Right hindlimb (tissue), 1 donor: ENCODE measurements around the gene HARS1.
A peak's percentile ranks its signal among the peaks of the same experiment; 100 is the strongest.
"Not testable (repeated sequence)": the region's sequence is repeated elsewhere in the genome, so short reads cannot be mapped to it uniquely, and the experiment has no call there.

Source experiments
- DNase-seq: peaks from one replicate; pipeline ENCODE4 v3.0.0-alpha.2; 2018

Gene HARS1

DNA sequence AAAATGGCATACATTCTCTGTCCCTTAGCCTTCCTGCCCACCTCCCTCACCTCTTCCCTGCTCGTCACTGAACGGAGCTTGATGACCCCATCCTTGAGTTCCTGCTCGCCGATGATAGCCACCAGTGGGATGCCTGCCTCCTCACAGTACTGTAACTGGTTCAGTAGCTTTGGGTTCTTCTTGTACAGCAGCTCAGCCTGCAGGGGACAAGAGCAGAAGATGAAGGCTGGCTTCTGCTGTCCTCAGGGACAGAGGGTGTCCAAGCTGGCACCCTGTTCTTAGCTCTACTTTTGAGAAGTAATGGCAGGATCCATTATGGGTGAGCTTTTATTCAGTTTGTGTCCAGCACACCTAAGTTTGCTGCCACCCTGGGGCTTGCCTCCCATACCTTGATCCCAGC lies 16.5 kb downstream of the HARS1 start:
- no peak for DNase-seq

DNA sequence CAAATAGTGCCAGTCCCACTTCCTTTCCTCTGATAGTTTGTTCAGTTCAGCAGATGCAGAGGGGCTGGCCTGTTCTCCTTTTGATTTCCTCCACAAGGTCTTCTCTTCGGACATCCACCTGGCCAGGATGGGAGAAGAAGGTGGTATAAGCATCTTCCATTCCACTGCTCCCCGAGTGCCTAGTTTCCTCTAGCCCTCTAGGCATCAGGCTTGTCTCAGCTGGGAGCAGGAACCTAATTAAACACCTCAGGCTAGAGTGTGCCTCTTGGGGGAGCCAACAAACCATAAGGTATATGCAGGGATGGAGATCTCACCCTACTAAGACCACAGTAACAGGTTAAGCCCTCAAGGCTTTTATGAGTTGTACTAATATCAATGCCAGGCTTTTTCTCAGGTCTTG lies 17.0 kb downstream of the HARS1 start:
- no peak for DNase-seq

DNA sequence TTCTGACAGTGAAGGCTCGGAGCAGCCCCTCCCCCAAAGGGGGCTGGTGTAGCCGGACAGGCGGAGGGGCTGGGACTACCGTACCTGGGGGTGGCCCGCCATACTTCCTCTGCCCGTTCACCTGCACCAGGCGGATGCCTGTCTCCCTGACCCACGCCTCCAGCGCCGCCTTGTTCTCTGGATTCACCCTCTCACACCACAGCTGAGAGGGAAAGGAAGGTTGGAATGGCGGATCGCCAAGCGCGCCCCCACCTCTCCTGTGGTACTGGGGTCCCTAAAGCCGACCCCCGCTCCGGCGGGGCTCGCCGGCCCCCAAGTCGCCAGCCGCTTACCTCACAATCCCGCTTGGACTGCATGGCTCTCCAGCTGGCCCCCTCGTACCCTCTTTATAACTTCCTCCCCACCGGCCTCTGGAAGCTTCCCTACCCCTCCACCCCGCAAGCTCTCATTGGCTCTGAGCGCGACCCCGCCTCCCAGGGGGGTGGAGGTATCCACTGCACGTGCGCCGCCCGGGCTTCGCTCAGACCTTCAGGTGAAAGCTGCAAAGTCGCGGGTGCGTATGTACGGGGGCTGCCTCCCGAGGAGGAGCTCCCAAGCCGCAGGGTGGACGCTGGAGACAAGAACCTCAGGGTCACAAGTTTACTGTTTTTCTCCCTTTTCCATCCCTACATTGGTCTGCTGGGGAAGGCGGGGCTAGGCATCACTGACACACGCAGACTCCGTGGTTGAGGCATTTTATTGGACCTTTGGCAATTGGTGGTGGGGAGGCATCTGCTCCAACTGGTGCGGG lies 17.8 kb downstream of the HARS1 start, which contains the start of gene DND1:
Gene DND1 (minus strand): TSS at position 390 of the 790 bp plus-strand sequence. CDS start 34 bp downstream, at position 356.
- no peak for DNase-seq

DNA sequence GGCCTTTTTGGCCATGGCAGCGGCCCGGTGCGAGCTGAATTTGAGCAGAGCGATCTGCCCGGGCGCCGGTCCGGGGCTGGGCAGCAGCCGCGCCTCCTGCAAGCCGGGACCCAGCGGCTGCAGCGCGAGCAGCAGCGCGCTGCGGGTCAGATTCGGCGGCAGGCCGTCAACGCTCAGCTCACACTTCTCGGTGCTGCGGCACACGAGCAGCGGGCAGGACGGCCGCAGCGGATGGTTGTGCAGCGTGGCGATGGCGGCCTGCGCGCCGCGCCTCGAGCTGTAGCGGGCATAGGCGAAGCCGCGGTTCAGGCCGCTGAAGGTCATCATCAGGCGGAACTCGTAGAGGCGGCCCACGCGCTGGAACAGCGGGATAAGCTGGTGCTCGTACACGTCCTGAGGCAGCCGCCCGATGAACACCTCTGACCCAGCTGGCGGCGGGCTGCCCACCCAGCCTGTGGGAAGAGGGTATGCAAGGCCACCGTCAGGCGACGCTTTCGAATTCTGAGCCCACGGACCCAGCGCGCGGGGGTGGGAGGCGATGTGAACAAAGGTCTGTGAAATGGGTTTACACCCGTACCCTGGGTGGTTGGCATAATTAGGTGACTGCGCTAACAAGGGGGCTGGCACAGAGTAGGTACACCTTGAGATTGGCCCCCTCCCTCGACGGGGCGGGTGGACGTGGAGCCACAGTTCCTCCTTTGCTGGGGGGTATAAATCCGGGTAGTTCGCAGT lies 18.5 kb downstream of the HARS1 start:
- no peak for DNase-seq

DNA sequence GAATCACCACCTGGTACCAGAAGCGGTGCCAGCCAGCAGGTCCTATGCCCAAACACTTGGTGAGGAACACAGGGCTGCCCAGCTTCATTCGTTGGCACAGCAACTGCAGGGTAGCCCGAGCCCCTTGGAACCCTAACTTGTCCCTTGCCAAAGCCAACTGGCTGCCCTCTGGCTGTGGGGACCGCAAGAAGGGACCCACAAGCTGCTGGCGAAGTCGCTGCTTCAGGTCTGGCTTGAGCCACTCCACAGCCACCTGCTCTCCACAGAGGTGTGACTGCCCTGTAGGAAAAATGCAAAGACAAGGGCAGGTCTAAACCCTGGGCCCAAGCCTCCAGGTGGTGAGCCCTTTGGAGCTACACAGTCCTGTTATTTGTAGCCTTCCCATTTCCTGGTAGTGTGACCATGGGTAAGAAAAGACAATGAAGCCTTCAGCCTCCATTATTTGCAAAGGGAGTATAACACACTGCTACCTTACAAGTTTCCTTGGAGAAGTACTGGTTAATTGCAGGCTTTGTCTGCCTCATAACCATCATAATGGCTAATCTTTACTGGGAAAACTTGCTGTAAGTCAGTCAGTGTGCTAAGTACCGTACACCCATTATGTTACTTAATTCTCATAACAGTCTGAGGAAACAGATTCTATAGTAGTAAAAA lies 19.6 kb downstream of the HARS1 start:
- no peak for DNase-seq

DNA sequence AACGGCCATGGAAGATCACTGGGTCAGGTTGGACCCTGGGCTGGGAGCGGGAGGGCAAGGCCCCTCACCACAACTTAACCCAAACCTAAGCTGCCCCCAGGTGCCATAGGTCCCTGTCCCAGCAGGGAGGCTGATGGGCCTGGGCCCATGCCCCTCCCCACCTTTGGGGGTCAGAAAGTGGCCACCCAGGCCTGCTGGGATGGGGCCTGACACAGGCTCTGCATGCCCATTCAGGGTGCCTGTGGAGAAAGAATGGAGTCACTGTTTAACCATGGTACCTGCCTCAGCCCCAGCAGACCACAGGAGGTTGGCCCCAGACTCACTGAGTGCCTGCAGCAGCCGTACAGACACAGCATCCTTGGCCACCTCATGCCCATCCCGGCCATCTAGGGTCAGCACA lies 20.1 kb downstream of the HARS1 start:
- DNase-seq: not testable (repeated sequence)

DNA sequence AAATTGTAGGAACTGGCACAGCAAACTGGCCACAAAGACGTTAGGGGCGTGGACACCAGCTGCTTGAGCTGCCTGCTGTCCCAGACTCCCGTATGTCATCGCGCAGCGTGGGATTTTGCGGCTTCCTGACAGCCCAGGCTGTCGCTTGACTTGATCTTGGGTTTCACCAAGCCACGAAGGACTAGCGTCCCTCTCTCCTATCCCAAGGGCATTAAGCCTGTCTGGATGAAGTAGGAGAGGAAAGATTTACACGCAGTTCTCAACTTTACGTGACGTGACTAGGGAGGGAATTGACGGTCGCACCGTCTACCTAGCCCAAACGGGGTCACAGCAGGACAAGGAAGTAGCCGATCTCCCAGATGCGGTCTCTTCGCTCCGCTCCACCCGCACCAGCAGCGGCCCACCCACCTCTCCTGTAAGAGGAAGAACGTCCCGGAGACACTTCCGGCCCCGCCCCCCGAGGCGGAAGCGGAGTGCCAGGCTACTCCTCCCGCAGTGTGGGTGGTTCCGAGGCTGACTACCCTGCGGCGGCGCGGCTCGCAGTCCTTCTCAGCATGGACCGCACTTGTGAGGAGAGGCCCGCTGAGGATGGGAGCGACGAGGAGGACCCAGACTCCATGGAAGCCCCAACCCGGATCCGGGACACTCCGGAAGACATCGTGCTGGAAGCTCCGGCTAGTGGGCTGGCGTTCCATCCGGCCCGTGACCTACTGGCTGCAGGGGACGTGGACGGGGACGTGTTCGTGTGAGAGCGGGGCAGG lies 26.6 kb downstream of the HARS1 start, which contains the start of gene WDR55:
Gene WDR55 (plus strand): TSS at position 546 of the 761 bp plus-strand sequence. CDS start 9 bp downstream, at position 555.
- peak; percentile 96 for DNase-seq

DNA sequence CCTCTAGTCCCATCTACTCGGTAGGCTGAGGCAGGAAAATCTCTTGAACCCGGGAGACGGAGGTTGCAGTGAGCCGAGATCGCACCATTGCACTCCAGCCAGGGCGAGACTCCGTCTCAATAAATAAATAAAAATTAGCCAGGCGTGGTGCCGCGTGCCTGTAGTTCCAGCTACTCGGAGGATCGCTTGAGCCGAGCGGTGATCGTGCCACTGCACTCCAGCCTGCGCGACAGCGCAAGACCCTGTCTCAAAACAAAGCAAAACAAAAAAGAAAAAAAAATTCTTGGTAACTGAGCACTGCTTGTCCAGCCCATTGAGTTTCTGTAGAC lies 27.2 kb downstream of the HARS1 start:
- DNase-seq: no peak

DNA sequence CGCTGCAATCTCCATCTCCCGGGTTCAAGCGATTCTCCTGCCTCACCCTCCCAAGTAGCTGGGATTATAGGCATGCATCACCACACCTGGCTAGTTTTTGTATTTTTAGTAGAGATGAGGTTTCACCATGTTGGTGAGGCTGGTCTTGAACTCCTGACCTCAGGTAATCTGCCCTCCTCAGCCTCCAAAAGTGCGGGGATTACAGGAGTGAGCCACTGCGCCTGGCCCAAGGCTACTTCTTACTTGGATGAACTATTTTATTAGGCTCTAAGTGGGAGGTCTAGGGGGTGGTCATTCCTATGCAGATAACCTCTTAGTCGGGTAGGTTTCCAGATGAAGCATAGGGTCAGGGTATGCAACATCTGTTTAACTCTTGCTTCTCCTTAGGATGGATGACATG lies 30.8 kb downstream of the HARS1 start:
- not testable (repeated sequence) for DNase-seq

DNA sequence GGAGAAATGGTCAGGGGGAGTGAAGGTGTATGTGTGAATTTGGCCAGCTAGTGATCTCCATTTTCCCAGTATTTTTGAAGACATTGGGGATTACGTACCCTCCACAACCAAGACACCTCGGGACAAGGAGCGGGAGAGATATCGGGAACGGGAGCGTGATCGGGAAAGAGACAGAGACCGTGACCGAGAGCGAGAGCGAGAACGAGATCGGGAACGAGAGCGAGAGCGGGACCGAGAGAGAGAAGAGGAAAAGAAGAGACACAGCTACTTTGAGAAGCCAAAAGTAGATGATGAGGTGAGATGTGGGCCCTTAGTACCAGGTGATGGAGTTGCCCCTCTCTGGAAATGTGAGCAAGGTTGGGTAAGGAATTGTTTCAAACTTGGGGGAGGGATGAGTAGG lies 32.3 kb downstream of the HARS1 start:
- DNase-seq: no peak

DNA sequence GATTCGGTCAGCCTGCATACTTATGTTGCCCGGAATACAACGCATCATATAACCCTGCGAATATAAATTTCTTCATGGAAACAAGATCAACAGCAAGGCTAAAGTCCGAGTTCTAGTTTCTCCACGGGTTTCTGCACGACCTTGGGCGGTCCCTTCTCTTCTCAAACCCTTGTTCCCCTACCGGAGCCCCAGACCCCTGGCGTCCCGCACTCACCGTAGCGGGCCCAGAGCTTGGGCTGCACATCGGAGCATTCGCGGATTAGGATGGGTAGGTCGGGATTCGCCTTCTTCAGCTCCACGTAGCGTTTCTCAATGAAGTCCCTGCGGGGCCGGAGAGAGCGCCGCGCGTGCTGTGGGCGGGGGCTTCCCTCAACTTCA lies 44.1 kb downstream of the HARS1 start:
- no peak for DNase-seq

DNA sequence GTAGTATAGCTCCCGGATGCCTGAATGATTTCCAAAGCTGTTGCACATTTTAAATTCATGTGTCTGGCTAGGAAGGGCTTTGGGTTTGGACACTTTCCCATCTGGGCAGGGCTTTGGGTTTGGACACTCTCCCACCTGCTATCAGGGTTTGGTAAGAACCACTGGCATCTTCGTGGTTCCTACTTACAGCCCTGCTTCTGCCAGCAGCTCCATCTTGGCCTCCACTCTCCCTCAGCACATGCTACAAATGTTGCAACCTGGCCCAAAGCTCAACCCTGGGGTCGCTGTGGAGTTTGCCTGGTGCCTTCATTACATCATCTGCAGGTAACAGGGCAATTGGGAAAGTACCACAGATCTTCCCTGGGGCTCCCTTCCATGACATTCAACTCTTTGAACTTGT lies 48.5 kb downstream of the HARS1 start:
- DNase-seq: no peak

DNA sequence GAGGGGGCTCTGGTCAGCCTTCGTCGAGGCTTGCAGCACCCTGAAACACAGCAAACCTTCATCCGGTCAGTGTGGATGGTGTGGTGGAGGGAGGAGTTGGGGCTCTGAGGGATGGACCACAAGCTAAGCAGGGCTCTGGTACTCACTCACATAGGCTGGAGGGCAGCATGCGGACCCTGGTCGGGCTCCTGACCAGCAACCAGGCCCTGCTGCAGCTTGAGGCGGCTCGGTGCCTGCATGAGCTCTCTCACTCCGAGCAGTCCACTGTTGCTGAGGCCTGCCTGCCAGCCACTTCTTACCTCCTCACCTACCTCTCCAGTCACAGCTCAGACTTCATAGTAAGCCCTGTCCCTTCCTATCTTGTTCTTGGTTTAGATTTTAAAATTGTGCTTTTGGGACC lies 49.5 kb downstream of the HARS1 start:
- DNase-seq: no peak

DNA sequence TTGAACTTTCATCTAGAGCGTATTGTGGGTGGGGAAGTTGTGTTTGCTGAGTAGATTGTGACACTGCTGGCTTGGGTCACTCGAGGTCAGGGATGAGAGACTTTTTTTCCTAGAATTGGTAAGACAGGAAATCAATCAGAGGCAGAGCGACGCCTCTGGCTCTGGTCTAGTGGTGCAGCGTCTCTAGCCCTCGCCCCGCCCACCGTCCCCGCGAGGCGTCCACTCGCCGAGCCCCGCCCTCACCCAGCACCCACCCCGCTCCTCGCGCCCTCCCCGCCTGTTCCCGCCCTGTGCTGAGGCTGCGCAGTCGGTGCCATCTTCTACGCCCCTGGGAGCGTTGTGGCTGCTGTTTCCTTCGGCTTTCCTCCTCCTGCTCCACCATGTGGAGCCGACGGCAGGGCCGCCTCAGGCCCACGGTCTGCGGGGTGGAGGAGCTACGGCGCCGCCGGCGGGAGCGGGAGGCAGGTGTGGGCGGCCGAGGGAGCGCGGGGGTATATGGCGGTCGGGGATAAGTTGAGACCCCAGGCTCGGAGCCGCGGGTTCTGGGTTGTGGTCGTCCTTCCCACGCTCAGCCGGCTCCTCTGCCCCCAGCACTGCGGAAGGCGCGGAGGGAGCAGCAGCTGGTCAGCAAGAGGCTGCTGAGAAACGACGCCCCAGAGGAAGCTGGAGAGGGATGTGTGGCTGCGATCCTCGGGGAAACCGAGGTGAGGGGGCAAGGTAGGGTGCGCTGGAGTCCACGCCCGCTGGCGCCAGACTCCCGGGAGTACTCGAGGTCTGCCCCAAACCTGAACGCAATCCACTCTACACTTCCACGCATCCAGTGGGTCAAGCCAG lies 51.8 kb downstream of the HARS1 start, which contains the start of gene TMCO6:
Gene TMCO6 (plus strand): TSS at position 304 of the 834 bp plus-strand sequence. CDS start 77 bp downstream, at position 381.
- peak; percentile 97 for DNase-seq

DNA sequence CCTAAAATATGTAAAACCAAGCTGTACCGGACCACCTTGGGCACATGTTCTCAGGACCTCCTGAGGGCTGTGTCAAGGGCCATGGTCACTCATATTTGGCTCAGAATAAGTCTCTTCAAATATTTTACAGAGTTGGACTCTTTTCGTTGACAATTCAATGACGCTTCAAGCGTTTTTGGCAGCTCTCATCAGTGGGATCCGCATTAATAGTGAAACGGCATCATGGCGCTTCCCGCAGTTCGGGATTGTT lies 52.3 kb downstream of the HARS1 start:
- DNase-seq: not testable (repeated sequence)

DNA sequence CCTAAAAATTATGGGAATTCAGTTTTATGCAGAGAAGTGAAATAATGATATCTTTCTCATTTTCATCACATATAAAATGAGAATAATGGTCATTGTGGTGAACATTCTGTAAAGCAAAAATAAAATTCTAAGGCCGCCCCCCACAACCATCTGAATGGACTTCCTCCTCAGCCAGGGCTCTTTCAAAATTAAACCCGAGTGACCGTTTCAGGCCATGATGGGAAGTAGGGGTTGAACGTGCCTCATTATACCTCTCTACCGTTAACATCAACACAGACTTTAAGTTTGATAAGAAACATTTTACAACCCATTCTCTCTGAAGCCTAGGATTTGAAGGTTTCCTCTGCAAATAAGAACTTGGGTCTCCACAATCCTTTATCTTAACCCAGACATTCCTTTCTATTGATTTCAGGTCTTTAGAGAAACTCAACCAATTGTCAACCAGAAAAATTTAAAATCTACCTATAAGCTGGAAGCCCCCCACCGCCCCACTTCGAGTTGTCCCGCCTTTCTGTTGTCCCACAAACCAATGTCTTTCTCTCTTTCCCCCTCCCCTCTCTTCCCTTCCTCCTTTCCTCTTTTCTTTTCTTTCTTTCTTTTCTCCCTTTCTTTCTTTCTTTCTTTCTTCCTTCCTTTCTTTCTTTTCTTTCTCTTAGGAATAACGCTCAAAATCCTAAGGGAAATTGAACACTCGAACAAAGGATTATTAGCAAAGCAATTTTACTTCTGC lies 53.6 kb downstream of the HARS1 start:
- DNase-seq: no peak

DNA sequence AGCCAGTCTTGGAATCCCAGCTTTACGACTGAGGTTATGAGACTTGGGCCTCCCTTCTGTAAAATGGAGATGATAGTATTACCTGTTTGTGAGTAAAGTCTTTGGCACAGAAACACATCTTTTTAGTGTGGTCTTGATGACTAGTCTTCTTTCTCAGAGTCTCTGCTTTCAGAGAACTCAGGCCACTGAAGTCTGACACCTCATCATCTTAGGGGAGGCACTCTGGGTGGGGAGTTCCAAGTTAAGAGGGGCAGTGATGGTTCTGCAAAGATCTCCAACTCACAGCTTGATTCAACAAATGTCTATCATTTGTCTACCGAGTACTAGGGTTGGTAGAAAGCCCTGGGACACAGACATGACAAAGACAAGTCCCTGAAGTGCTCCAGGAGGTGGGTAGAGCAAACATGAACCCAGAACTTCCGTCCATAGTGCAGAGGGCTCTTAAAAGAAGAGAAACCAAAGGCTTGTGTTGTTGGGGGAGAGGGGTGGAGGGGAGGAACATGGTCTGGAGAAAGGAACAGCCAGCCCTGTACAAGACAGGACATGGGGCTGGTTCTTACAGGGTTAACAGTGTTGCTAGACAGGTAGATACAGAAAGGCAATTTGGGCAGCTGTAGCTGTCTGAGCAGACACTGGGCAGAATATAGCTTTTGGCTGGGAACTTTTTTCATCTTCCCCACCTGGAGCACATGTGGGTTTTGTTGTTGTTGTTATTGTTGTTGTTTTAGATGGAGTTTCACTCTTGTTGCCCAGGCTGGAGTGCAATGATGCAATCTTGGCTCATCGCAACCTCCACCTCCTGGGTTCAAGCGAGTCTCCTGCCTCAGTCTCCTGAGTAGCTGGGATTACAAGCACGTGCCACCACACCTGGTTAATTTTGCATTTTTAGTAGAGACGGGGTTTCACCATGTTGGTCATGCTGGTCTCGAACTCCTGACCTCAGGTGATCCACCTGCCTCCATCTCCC lies 55.6 kb downstream of the HARS1 start:
- DNase-seq: no peak

DNA sequence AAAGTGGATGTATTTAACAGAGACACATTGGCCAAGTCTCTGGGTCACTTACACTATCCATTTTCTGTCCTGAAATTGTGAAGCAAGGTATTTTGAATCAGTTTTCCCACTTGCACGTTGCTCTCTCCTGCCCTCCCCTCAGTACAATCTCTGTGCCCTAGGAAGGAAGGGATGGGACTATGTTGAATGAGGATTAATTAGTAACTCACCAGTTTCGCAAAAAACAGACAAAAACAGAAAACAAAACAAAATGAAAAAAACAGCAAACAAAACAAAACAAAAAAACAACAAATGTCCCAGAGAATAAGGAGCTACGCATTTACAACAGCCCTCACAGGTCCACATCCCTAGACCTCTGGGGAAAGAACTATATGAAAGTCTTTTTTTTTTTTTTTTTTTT lies 57.1 kb downstream of the HARS1 start:
- DNase-seq: no peak

DNA sequence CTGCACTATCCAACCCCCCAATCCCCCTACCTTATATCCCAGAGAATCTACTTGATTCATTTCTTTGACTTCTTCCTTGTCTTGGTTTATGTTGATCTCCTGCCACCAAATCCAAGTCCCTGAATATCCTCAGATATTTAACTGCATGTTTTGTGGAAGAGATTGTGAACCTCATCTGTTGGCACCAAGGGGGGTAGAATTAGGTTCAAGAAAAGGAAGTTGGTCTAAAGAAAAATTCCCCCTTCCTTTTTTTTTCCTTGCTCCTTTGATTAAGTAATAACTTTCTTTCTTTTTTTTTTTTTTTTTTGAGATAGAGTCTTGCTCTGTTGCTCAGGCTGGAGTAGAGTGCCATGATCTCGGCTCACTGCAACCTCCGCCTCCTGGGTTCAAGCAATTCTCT lies 57.7 kb downstream of the HARS1 start:
- DNase-seq: no peak

DNA sequence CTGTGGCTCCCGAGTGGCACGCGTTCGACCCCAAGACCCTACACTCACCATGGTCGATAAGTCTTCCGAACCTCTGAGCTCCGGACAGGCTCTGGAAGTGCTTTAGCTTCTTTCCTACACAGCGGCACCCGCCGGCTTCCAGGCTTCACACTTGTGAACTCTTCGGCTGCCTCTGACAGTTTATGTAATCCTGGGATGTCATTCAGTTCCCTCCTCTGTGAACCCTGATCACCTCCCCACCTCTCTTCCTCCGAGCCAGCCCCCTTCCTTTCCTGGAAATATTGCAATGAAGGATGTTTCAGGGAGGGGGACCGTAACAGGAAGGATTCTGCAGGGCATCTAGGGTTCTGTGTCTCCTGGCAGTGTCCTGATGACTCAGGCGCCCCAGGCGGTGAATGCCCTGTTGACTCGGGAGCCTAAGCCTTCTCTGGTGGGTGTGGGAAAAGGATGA lies 58.1 kb downstream of the HARS1 start, which contains the start of gene CD14:
Gene CD14 (minus strand): TSS at position 155 of the 451 bp plus-strand sequence. CDS start 104 bp downstream, at position 51.
- DNase-seq: peak; percentile 40
